GM23248 (cell line): Measurements from ENCODE around the gene CRTAC1.

ENCODE experiments used
- EZH2 ChIP-seq: fragments of 200-600 bp; sonication (generic); IDR thresholded peaks from 2 replicates; pipeline ENCODE4 v1.6.1; 2018; ENCODE audit warnings: antibody characterized with exemption, mild to moderate bottlenecking; ENCODE audit not compliant: insufficient read depth, poor library complexity, severe bottlenecking
- EZH2phosphoT487 ChIP-seq: fragments of 200-600 bp; sonication (generic); IDR thresholded peaks from 2 replicates; pipeline ENCODE4 v1.6.1; 2018; ENCODE audit warnings: antibody characterized with exemption, moderate library complexity, mild to moderate bottlenecking, low read depth; ENCODE audit not compliant: insufficient read depth

DNA sequence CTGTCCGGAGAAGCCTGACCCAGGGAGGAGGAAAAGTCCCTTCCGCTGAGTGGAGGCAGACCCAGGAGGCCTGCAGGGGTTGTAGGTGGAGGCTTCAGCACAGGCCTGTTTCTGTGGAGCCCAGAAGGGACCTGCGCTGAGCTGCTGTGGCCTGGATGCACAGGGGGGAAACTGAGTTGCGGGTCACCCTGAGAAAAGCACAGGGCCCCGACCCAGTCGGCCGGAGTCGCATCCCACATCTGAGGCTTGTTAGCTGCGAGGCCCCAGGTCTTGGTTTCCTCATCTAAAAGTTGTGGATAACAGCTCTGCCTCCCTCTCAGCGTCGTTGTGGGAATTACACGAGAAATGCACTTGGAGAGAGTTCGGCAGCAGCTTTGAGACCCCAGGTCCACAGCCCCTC, 104.4 kb downstream of the CRTAC1 start:
- TF ChIP-seq EZH2 (no peak), EZH2phosphoT487 (no peak)
